Epithelial cell of proximal tubule (primary cell): ENCODE data around the gene NFIA. TPM values are rescaled to one million over a fixed set of nuclear protein-coding genes. Genes with fewer than 3 reads are reported as not detected.

Source experiments
- DNase-seq: peaks from one replicate; pipeline ENCODE4 v3.0.0-alpha.2; 2011; ENCODE audit warnings: low read depth
- H3K4me3 ChIP-seq: 2 replicates; pipeline ENCODE4 v1.5.1; 2011; ENCODE audit warnings: low read depth, mild to moderate bottlenecking, low read length
- total RNA-seq: library from RNA; depleted of rRNA; stranded (reverse); fragments of >200 nt; gene quantifications from 2 replicates; pipeline ENCODE4 v1.2.3, GENCODE V29; 2015
- TF ChIP-seq, protein P1 (sequence below): conservative IDR thresholded peaks from 2 replicates; pipeline ENCODE4 v1.5.1; 2012; ENCODE audit warnings: low read depth, mild to moderate bottlenecking, low read length

NFIA gene
- total RNA-seq, 1 donor from 2014 or later = 1.6 TPM

DNA sequence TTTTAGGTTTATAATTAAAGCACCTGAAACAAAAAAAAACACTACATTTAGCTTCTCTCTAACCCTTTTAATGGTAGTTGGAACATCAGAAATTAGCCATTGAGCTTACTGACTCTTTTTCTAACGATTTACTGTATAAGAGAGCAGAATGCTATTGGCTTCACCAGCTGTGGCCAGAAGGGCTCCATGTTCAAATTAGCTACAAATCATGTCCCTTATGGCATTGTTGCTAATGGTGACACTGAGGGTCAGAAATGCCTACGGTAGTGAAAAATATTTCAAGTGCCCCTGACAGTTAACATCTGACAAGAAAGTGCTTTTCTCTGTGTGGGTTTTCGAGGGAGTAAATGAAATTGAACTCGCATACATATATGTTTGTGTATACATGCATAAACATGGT is 232.7 kb downstream of the NFIA start:
- no peak for DNase-seq
- TF ChIP-seq, protein P1, sequence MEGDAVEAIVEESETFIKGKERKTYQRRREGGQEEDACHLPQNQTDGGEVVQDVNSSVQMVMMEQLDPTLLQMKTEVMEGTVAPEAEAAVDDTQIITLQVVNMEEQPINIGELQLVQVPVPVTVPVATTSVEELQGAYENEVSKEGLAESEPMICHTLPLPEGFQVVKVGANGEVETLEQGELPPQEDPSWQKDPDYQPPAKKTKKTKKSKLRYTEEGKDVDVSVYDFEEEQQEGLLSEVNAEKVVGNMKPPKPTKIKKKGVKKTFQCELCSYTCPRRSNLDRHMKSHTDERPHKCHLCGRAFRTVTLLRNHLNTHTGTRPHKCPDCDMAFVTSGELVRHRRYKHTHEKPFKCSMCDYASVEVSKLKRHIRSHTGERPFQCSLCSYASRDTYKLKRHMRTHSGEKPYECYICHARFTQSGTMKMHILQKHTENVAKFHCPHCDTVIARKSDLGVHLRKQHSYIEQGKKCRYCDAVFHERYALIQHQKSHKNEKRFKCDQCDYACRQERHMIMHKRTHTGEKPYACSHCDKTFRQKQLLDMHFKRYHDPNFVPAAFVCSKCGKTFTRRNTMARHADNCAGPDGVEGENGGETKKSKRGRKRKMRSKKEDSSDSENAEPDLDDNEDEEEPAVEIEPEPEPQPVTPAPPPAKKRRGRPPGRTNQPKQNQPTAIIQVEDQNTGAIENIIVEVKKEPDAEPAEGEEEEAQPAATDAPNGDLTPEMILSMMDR = no peak
- no peak overlapping the region for H3K4me3 ChIP-seq

DNA sequence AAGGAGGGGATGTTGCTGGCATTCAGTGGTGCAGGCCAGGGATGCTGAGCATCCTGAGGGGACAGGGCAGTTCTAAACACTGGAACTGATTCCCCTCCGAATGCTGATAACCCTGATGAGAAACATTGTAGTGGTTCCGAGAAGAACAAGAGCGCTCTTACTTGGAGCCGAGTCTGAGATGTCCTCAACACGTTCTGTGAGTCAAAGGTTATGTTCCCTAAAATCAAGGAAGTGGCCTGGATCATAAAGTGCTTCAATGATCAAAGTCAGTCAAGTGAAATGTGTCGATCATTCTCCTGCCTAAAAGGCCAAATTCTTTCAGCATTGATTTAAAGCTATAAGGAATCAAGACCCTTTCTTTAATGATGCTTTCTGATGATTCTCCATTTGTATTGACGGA is 234.1 kb downstream of the NFIA start:
- no peak overlapping the region for H3K4me3 ChIP-seq
- TF ChIP-seq, protein P1 = no peak
- no peak for DNase-seq

DNA sequence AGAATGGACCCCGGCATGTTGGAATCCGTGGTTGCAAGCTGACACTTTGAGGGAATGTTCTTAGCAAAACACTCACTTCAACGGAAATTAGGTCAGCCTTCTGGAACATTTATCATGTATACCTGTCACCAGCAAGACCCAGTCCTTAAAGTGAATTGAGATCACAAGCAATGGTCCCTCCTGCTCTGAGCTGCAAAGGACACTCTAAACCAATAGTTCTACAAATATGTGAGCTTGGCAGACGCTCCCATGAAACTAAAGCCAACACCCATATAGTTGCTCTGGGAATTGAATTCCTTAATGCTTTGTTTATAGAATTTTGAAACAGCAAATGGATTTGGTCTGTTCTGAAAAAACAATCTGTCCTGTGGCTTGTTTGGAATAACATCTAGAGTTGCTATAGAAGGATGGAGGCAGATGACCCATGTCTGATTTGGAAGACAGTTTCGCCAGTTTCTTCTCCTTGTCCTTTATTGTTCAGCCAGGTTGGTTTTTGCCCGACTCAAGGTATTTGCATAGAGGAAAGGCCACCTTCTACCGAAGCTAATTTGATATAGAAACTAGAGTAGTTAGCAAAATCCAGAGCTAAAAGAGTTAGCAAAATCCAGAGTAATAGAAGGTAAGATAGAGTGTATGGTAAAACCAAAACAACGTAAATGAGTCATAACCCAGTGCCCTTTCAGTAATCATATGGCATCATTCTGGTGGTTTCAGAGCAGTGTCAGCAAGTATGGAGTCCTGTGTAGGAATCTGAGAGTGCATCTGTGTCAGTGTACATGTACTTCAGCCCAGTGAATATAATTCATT is 236.2 kb downstream of the NFIA start:
- no peak for DNase-seq
- TF ChIP-seq, protein P1 = no peak
- no peak overlapping the region for H3K4me3 ChIP-seq

DNA sequence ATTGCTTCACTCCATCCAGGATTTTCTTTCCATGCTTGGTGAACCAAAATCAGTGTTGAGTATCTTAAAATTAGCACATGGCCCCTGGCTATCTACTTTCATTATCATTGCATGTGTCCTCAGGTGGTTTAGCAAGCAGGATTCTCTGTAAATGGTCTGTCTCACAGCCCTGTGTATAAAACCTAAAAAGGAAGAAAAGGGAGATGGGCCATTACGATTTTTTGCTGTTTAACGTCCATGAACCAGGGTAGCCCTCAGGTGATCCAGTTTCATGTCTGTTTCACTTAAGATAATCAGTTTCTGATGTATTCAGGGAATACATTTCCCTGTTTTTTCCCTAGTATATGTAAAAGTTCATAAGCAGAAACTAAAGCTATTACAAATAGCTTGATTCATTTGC is 238.2 kb downstream of the NFIA start:
- TF ChIP-seq, protein P1 = no peak
- no peak for DNase-seq
- H3K4me3 ChIP-seq = no peak overlapping the region

DNA sequence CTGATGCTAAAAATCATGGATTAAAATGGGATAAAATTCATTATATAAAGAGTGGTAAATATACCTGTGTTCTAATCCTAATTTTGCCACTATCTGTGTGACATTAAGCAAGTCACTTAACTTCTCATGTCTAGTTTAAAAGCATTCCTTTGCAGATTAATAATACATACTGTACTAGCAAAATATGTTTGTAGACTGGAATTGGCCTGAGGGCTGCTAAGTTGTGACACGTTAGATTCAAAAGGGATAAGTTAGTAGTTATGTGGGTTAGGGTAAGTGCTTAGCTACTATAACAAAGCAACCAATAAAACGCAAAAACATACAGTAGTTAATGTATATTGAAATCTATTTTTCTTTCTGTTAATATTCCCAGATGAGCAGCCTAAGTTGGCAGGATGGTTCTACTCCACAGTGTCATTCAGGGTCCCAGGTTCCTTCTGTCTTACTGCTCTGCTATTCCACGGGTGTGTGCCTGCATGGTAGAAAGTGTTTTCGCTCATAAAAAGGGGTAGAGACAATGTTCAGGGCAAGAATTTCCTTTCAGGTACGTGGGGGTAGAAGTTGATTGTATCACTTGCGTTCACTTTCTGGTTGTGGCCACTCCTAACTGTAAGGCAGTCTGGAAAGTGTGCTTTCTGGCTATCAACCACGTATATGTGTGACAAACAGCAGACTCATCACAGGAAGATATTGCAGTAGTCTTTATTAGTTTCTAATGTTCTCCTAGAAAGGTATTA is 239.8 kb downstream of the NFIA start:
- TF ChIP-seq, protein P1 = no peak
- no peak overlapping the region for H3K4me3 ChIP-seq
- DNase-seq = no peak

DNA sequence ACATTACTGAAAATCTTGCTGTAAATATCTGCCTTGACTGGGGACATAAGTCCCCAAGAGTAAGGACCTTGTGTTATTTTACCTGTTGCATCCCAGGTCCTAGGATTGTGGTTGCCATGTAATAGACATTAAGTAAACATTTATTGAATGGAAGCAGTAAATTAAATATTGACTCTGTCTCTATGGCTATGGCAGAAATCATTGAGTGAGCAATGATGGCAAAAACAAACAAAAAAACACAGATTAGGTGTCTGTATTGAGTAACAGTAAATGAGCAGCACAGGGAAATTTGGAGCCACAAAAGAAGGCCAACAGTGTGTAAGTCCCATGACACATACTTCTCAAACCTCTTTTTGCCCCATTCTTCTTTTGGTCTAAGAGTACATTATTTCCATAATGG is 240.4 kb downstream of the NFIA start:
- TF ChIP-seq, protein P1 = no peak
- DNase-seq = no peak
- H3K4me3 ChIP-seq = no peak overlapping the region
